ENCODE results near the gene IGFBP4.

- TF ChIP-seq, protein P1, sequence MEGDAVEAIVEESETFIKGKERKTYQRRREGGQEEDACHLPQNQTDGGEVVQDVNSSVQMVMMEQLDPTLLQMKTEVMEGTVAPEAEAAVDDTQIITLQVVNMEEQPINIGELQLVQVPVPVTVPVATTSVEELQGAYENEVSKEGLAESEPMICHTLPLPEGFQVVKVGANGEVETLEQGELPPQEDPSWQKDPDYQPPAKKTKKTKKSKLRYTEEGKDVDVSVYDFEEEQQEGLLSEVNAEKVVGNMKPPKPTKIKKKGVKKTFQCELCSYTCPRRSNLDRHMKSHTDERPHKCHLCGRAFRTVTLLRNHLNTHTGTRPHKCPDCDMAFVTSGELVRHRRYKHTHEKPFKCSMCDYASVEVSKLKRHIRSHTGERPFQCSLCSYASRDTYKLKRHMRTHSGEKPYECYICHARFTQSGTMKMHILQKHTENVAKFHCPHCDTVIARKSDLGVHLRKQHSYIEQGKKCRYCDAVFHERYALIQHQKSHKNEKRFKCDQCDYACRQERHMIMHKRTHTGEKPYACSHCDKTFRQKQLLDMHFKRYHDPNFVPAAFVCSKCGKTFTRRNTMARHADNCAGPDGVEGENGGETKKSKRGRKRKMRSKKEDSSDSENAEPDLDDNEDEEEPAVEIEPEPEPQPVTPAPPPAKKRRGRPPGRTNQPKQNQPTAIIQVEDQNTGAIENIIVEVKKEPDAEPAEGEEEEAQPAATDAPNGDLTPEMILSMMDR (IDR thresholded peaks at IDR 0.05): no peak
- TF ChIP-seq ZFX (IDR thresholded peaks at IDR 0.05; ENCODE audit: borderline replicate concordance): no peak
Observed at GRCh38 chr17:40496170-40496569, 52.9 kb downstream of the IGFBP4 start.
